HCT116 (cell line): Measurements from ENCODE around the gene POU2AF2. TPM values are rescaled to one million over a fixed set of nuclear protein-coding genes. Genes with fewer than 3 reads are reported as not detected.

Experiments used
- ATAC-seq: fragments of 200-7000 bp; cut with Tn5 transposase; 2 replicates; pipeline ENCODE4 v1.9.1; 2020; ENCODE audit warnings: mild to moderate bottlenecking, moderate library complexity
- BruUV-seq: library from RNA; stranded (reverse); fragments of 400-500 nt; replicated peaks from 2 replicates; lab custom pipeline; 2021; lab: Mats Ljungman, UMichigan
- CTCF ChIA-PET: fragments of 300-600 bp; sonication (Branson Sonifier 250); formaldehyde crosslinking; loops from one replicate; lab custom pipeline; 2021; ENCODE audit warnings: antibody characterized with exemption; lab: Charles Lee
- POLR2A ChIA-PET: fragments of 300-600, 350-600 bp; sonication (Branson Sonifier 250); formaldehyde crosslinking; loops from one replicate; lab custom pipeline; 2021; ENCODE audit warnings: antibody characterized with exemption; lab: Charles Lee
- RAD21 ChIA-PET, 2 experiments: fragments of 300-600 bp; sonication (Branson Sonifier 250); formaldehyde crosslinking; loops; one replicate each; lab custom pipeline; 2023; ENCODE audit warnings: low total read pairs in 2 of 2; ENCODE audit not compliant: uncharacterized antibody in 2 of 2, unreplicated experiment in 2 of 2, low non-redundant PET in 1 of 2; lab: Charles Lee
- DNase-seq: peaks from one replicate; pipeline ENCODE4 v3.0.0-alpha.2; 2010; ENCODE audit warnings: low read depth, low spot score
- H2AFZ ChIP-seq: fragments of 200-600 bp; shearing (Covaris generic), sonication (generic); 2 replicates; pipeline ENCODE4 v1.6.1; 2017; ENCODE audit warnings: low read depth, mixed run types, mixed read lengths, antibody characterized with exemption, low read length; ENCODE audit not compliant: poor library complexity, severe bottlenecking
- H3K27ac ChIP-seq: 2 replicates; pipeline ENCODE4 v1.5.1; 2012; ENCODE audit warnings: low read depth, low read length
- H3K27me3 ChIP-seq: fragments of 200-600 bp; sonication (generic); 2 replicates; pipeline ENCODE4 v1.6.1; 2016; ENCODE audit warnings: mixed run types, low read length, mixed read lengths; ENCODE audit not compliant: insufficient read depth
- H3K36me3 ChIP-seq, 2 experiments: fragments of 200-500 bp in 1 of 2; fragments of 200-600 bp in 1 of 2; sonication (Bioruptor generic) in 1 of 2; sonication (generic) in 1 of 2; 2 replicates each; pipeline versions ENCODE4 v1.5.1 to v1.6.1; 2014 to 2016; ENCODE audit warnings: low read length in 2 of 2, inconsistent platforms in 1 of 2, mixed read lengths in 1 of 2, mixed run types in 1 of 2; ENCODE audit not compliant: insufficient read depth in 2 of 2, control insufficient read depth in 1 of 2
- H3K4me1 ChIP-seq, 2 experiments: fragments of 200-600 bp in 1 of 2; sonication (generic) in 1 of 2; 2 replicates each; pipeline versions ENCODE4 v1.5.1 to v1.6.1; 2012 to 2017; ENCODE audit warnings: low read length in 2 of 2, inconsistent platforms in 1 of 2, mild to moderate bottlenecking in 1 of 2, mixed read lengths in 1 of 2, mixed run types in 1 of 2, moderate library complexity in 1 of 2; ENCODE audit not compliant: insufficient read depth in 2 of 2, control insufficient read depth in 1 of 2
- H3K4me2 ChIP-seq: fragments of 200-600 bp; sonication (generic); 2 replicates; pipeline ENCODE4 v1.6.1; 2017; ENCODE audit warnings: mixed run types, low read length, mixed read lengths
- H3K4me3 ChIP-seq, 2 experiments: fragments of 200-600 bp in 1 of 2; sonication (generic) in 1 of 2; replicated peaks in 1 of 2; 2 replicates each; pipeline ENCODE4 v1.5.1; 2011 to 2016; ENCODE audit warnings: low read length in 2 of 2, control low read depth in 1 of 2, low read depth in 1 of 2, mild to moderate bottlenecking in 1 of 2, mixed read lengths in 1 of 2, mixed run types in 1 of 2
- H3K79me2 ChIP-seq: fragments of 200-600 bp; sonication (generic); 2 replicates; pipeline ENCODE4 v1.6.1; 2017; ENCODE audit warnings: mild to moderate bottlenecking, mixed run types, low read length, moderate library complexity, mixed read lengths; ENCODE audit not compliant: insufficient read depth
- H3K9ac ChIP-seq: fragments of 200-600 bp; sonication (generic); 2 replicates; pipeline ENCODE4 v1.6.1; 2016; ENCODE audit warnings: low read length, mixed read lengths
- H3K9me2 ChIP-seq: fragments of 200-600 bp; sonication (generic), shearing (Covaris generic); 2 replicates; pipeline ENCODE4 v1.6.1; 2017; ENCODE audit warnings: mixed run types, mild to moderate bottlenecking, moderate library complexity; ENCODE audit not compliant: insufficient read depth
- H3K9me3 ChIP-seq, 2 experiments: fragments of 200-500 bp in 1 of 2; fragments of 200-600 bp in 1 of 2; sonication (Bioruptor generic) in 1 of 2; sonication (generic) in 1 of 2; 2 replicates each; pipeline ENCODE4 v1.6.1; 2014 to 2017; ENCODE audit warnings: low read length in 2 of 2, mixed read lengths in 2 of 2, inconsistent platforms in 1 of 2, low read depth in 1 of 2, mild to moderate bottlenecking in 1 of 2, mixed run types in 1 of 2, moderate library complexity in 1 of 2; ENCODE audit not compliant: control insufficient read depth in 1 of 2, insufficient read depth in 1 of 2
- H4K20me1 ChIP-seq: fragments of 200-600 bp; sonication (generic), shearing (Covaris generic); 2 replicates; pipeline ENCODE4 v1.6.1; 2017; ENCODE audit warnings: mixed run types, mild to moderate bottlenecking, moderate library complexity; ENCODE audit not compliant: insufficient read depth
- CEBPB ChIP-seq: IDR thresholded peaks from 2 replicates; pipeline ENCODE4 v1.6.1; 2012; ENCODE audit warnings: low read depth
- EGR1 ChIP-seq: IDR thresholded peaks from 2 replicates; pipeline ENCODE4 v1.6.1; 2012; ENCODE audit warnings: low read depth
- EZH2 ChIP-seq: fragments of 200-600 bp; sonication (generic); IDR thresholded peaks from 2 replicates; pipeline ENCODE4 v1.6.1; 2017; ENCODE audit warnings: antibody characterized with exemption, mixed run types
- FOSL1 ChIP-seq: IDR thresholded peaks from 2 replicates; pipeline ENCODE4 v1.6.1; 2012; ENCODE audit warnings: low read depth
- JUND ChIP-seq: IDR thresholded peaks from 2 replicates; pipeline ENCODE4 v1.6.1; 2012
- POLR2A ChIP-seq: IDR thresholded peaks from 2 replicates; pipeline ENCODE4 v1.7.0; 2011; ENCODE audit warnings: borderline replicate concordance; ENCODE audit not compliant: insufficient read depth, insufficient read length; ENCODE audit errors: extremely low read depth
- POLR2AphosphoS5 ChIP-seq: IDR thresholded peaks from 2 replicates; pipeline ENCODE4 v1.6.1; 2011; ENCODE audit warnings: mild to moderate bottlenecking, low read depth, low read length, moderate library complexity
- SP1 ChIP-seq: IDR thresholded peaks from 2 replicates; pipeline ENCODE4 v1.6.1; 2012; ENCODE audit warnings: low read depth
- TCF7L2 ChIP-seq: IDR thresholded peaks from 2 replicates; pipeline ENCODE4 v1.7.0; 2011; ENCODE audit warnings: borderline replicate concordance, inconsistent platforms; ENCODE audit not compliant: insufficient read depth, insufficient read length; ENCODE audit errors: extremely low read depth
- YY1 ChIP-seq: IDR thresholded peaks from 2 replicates; pipeline ENCODE4 v1.6.1; 2011; ENCODE audit warnings: low read length, low read depth, moderate library complexity, mild to moderate bottlenecking; ENCODE audit not compliant: insufficient replicate concordance; ENCODE audit errors: extremely low read depth
- ZFX ChIP-seq: fragments of 450-650 bp; IDR thresholded peaks from 2 replicates; pipeline ENCODE4 v1.6.1; 2017
- ZNF274 ChIP-seq: fragments of 200-500 bp; sonication (Bioruptor generic); IDR thresholded peaks from 2 replicates; pipeline ENCODE4 v1.6.1; 2014; ENCODE audit warnings: mild to moderate bottlenecking, low read depth, low read length, inconsistent platforms
- intact Hi-C: fragments of 100-400 bp; cut with micrococcal nuclease; formaldehyde crosslinking; loops from 2 replicates; pipeline ENCODE4 v1.10.0; 2022
- total RNA-seq: library from RNA; stranded (reverse); gene quantifications from one replicate; pipeline ENCODE4 v1.2.1, GENCODE V29; 2021; ENCODE audit not compliant: unreplicated experiment
- TF ChIP-seq, protein P1 (sequence below), 3 experiments: fragments of 200-600 bp in 1 of 3; sonication (generic) in 1 of 3; IDR thresholded peaks in 2 of 3; conservative IDR thresholded peaks in 1 of 3; 2 replicates each; pipeline ENCODE4 v1.5.1; 2012 to 2017; ENCODE audit warnings: low read depth in 2 of 3, low read length in 2 of 3, antibody characterized with exemption in 1 of 3, borderline replicate concordance in 1 of 3, control low read depth in 1 of 3, mild to moderate bottlenecking in 1 of 3, mixed read lengths in 1 of 3, mixed run types in 1 of 3, moderate library complexity in 1 of 3; ENCODE audit not compliant: insufficient read depth in 1 of 3

Gene POU2AF2
- total RNA-seq, 1 experiment from 2014 or later: not detected

DNA sequence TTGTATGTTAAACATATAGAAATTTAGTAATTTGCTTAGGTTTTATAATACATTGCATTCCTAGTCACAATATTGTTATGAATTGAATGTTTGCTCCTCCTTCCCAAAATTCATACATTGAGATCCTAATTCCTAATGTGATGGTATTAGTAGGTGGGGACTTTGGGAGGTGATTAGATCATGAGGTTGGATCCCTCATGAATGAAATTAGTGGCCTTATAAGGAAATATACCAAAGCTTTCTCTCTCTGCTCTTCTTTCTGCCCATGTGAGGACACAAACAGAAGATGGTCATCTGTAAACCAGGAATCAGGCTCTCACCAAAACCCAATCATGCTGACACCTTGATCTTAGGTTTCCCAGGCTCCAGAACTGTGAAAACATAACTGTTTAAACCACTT lies 41.3 kb upstream of the POU2AF2 start:
- CTCF ChIA-PET: no interaction called here
- peaks cover 43% of the 10 kb centered on the region for H3K27me3 ChIP-seq

More for the DNA sequence above, 41.3 kb upstream of the POU2AF2 start:
- POLR2A ChIA-PET: no interaction called here
- no TSS peak for BruUV-seq
- Histone ChIP-seq H3K36me3 (no peaks in the 10 kb centered on the region), H3K4me1 (no peaks in the 10 kb centered on the region), H3K27ac (no peak overlapping the region), H3K79me2 (no peaks in the 10 kb centered on the region), H3K4me2 (no peak overlapping the region), H3K4me3 (no peak overlapping the region), H3K9ac (no peak overlapping the region), H3K9me2 (no peaks in the 10 kb centered on the region), H3K9me3 (no peaks in the 10 kb centered on the region), H4K20me1 (no peaks in the 10 kb centered on the region)
- RAD21 ChIA-PET: no interaction called here
- intact Hi-C loops: no loop called here
- DNase-seq: no peak
- ATAC-seq: no peak
- no peak for TF ChIP-seq CEBPB
- TF ChIP-seq SP1: no peak
- no peak for TF ChIP-seq YY1
- TF ChIP-seq, protein P1, sequence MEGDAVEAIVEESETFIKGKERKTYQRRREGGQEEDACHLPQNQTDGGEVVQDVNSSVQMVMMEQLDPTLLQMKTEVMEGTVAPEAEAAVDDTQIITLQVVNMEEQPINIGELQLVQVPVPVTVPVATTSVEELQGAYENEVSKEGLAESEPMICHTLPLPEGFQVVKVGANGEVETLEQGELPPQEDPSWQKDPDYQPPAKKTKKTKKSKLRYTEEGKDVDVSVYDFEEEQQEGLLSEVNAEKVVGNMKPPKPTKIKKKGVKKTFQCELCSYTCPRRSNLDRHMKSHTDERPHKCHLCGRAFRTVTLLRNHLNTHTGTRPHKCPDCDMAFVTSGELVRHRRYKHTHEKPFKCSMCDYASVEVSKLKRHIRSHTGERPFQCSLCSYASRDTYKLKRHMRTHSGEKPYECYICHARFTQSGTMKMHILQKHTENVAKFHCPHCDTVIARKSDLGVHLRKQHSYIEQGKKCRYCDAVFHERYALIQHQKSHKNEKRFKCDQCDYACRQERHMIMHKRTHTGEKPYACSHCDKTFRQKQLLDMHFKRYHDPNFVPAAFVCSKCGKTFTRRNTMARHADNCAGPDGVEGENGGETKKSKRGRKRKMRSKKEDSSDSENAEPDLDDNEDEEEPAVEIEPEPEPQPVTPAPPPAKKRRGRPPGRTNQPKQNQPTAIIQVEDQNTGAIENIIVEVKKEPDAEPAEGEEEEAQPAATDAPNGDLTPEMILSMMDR (IDR thresholded peaks at IDR 0.05 in 2 of 3, conservative IDR thresholded peaks at IDR 0.05 in 1 of 3; ENCODE audit: borderline replicate concordance in 1 of 3, insufficient read depth in 1 of 3, low read depth in 2 of 3, low read length in 2 of 3): no peak
- TF ChIP-seq EGR1: no peak
- no peak for TF ChIP-seq ZFX
- no peak for TF ChIP-seq POLR2A
- no peak for TF ChIP-seq EZH2
- no peak for TF ChIP-seq POLR2AphosphoS5
- no peak for TF ChIP-seq TCF7L2
- TF ChIP-seq FOSL1: no peak
- TF ChIP-seq ZNF274: no peak
- TF ChIP-seq JUND: no peak
- TF ChIP-seq, all 23 proteins: peak for 0
- no peak overlapping the region for H2AFZ ChIP-seq
